ENCODE results near the gene EFNA4. TPM values are rescaled to one million over a fixed set of nuclear protein-coding genes. Genes with fewer than 3 reads are reported as not detected.

The EFNA4 gene
- total RNA-seq, 1 donor from 2014 or later: 10.1 TPM

DNA sequence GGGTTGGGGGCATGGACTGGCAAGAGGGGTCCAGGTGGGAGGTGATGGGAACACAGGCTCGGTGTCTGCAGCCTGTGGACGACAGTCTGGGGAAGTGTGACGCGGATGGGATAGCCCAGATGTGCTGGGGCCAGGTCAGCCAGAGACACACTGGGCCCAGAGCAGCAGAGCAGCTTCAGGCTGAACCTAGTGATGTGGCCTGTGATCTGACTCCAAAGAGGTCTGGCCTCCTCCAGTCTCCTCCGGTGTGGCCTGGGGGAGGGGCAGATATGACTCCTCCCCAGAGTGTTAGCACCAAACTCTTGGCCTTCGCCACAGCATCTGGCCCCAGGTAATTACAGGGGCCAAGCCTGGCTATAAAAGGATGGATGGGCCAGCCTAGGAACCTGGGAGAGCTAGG lies 28.6 kb downstream of the EFNA4 start:
- DNase-seq (ENCODE audit: extremely low spot score, unreplicated experiment): no peak
- Mint-ChIP-seq H3K4me3 (ENCODE audit: unreplicated experiment) (no peak overlapping the region), H3K36me3 (ENCODE audit: unreplicated experiment) (no peaks in the 10 kb centered on the region), H3K4me1 (ENCODE audit: unreplicated experiment) (peaks cover 22% of the 10 kb centered on the region), H3K27me3 (ENCODE audit: unreplicated experiment) (peaks cover 8% of the 10 kb centered on the region), H3K27ac (ENCODE audit: unreplicated experiment) (no peak overlapping the region), H3K9me3 (ENCODE audit: unreplicated experiment) (no peaks in the 10 kb centered on the region)
- TF ChIP-seq, protein P1, sequence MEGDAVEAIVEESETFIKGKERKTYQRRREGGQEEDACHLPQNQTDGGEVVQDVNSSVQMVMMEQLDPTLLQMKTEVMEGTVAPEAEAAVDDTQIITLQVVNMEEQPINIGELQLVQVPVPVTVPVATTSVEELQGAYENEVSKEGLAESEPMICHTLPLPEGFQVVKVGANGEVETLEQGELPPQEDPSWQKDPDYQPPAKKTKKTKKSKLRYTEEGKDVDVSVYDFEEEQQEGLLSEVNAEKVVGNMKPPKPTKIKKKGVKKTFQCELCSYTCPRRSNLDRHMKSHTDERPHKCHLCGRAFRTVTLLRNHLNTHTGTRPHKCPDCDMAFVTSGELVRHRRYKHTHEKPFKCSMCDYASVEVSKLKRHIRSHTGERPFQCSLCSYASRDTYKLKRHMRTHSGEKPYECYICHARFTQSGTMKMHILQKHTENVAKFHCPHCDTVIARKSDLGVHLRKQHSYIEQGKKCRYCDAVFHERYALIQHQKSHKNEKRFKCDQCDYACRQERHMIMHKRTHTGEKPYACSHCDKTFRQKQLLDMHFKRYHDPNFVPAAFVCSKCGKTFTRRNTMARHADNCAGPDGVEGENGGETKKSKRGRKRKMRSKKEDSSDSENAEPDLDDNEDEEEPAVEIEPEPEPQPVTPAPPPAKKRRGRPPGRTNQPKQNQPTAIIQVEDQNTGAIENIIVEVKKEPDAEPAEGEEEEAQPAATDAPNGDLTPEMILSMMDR (IDR thresholded peaks at IDR 0.05): no peak

DNA sequence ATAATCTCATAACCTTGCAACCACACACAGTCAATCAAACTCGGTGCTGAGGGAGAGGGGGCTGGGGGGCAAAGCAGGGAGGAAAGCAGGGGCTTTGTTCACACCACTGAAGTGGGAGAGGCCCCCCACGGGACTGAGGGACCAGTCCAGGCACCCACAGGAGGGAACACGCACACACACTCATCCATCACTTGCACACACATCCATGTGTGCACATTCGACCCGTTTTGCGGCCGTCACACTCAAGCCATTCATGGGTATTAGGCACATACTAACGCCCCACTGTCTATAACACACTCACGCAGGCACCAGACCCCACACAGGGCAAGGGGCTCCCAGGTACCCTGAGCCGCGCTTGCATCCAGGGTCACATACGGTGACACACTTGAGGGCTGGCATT lies 29.1 kb downstream of the EFNA4 start:
- TF ChIP-seq, protein P1 (IDR thresholded peaks at IDR 0.05): no peak
- no peak overlapping the region for H3K4me3 Mint-ChIP-seq (ENCODE audit: unreplicated experiment)
- peaks cover 8% of the 10 kb centered on the region for H3K27me3 Mint-ChIP-seq (ENCODE audit: unreplicated experiment)
- H3K36me3 Mint-ChIP-seq (ENCODE audit: unreplicated experiment): no peaks in the 10 kb centered on the region
- no peak for DNase-seq (ENCODE audit: extremely low spot score, unreplicated experiment)
- H3K4me1 Mint-ChIP-seq (ENCODE audit: unreplicated experiment): peaks cover 22% of the 10 kb centered on the region
- H3K9me3 Mint-ChIP-seq (ENCODE audit: unreplicated experiment): no peaks in the 10 kb centered on the region
- no peak overlapping the region for H3K27ac Mint-ChIP-seq (ENCODE audit: unreplicated experiment)

DNA sequence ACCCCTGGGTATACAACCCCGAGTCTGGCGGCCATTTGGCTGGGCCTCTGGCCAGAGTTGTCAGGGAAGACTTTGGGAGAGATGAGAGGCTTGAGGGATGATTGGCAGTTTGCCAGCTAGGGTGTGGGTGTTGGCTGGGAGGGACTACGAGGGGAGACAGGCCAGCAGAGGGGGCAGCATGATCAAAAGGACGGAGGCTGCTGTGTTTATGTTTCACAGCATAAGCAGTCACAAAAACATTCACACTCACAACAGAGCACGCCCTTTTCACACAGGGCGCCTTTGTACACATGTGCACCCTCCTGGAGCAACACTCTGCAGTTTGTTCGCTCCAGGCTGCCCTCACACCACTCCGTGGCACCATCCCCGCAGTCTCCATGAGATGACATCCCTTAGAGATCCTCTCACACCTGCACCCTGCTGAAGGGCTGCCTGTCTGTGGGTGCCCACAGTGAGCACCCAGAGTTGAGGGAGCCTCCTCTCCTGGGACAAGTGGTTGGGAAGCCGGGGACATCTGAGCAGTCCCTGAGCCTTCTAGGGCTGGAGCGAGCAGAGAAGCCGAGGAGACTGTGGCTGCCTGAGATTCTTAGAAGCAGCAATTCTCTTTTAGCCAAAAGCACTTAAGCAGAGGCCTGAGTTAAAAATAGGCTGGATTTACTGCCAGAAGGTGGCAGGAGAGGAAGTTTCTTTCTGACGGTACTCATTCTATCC lies 30.5 kb downstream of the EFNA4 start:
- no peak for DNase-seq (ENCODE audit: extremely low spot score, unreplicated experiment)
- Mint-ChIP-seq H3K27ac (ENCODE audit: unreplicated experiment) (peak overlapping the region; percentile 63), H3K27me3 (ENCODE audit: unreplicated experiment) (peaks cover 8% of the 10 kb centered on the region), H3K9me3 (ENCODE audit: unreplicated experiment) (no peaks in the 10 kb centered on the region), H3K4me3 (ENCODE audit: unreplicated experiment) (no peak overlapping the region), H3K36me3 (ENCODE audit: unreplicated experiment) (no peaks in the 10 kb centered on the region), H3K4me1 (ENCODE audit: unreplicated experiment) (peaks cover 22% of the 10 kb centered on the region)
- TF ChIP-seq, protein P1 (IDR thresholded peaks at IDR 0.05): peak; percentile 69

DNA sequence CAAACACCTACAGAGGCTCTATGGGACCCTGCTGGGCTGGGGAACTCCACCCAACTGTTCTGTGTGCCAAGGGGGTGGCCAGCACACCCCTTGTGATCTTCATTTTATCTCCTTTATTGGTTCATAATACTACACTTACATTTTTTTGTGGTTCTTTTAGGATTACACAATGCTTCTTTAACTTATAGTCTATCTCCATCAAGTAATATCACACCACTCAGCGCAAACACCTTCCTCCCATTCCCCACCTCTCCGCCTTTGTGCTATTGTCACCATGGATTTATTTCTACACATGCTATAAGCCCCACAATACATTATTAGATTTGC lies 31.0 kb downstream of the EFNA4 start:
- Mint-ChIP-seq H3K4me3 (ENCODE audit: unreplicated experiment) (no peak overlapping the region), H3K27me3 (ENCODE audit: unreplicated experiment) (peaks cover 8% of the 10 kb centered on the region), H3K36me3 (ENCODE audit: unreplicated experiment) (no peaks in the 10 kb centered on the region), H3K9me3 (ENCODE audit: unreplicated experiment) (no peaks in the 10 kb centered on the region), H3K4me1 (ENCODE audit: unreplicated experiment) (peaks cover 22% of the 10 kb centered on the region), H3K27ac (ENCODE audit: unreplicated experiment) (no peak overlapping the region)
- TF ChIP-seq, protein P1 (IDR thresholded peaks at IDR 0.05): no peak
- no peak for DNase-seq (ENCODE audit: extremely low spot score, unreplicated experiment)

DNA sequence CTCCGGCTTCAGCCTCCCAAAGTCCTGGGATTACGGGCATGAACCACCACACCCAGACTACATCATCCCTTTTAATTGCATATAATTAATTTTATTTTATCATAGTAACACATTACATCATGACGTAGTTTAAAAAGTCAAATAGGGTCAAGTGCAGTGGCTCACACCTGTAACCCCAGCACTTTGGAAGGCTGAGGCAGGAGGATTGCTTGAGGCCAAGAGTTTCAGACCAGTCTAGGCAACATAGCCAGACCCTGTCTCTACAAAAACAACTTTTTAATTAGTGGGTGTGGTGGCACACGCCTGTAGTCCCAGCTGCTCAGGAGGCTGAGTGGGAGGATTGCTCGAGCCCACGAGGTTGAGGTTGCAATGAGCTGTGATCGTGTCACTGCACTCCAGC lies 35.8 kb downstream of the EFNA4 start:
- Mint-ChIP-seq H3K27me3 (ENCODE audit: unreplicated experiment) (peaks cover 8% of the 10 kb centered on the region), H3K9me3 (ENCODE audit: unreplicated experiment) (no peaks in the 10 kb centered on the region), H3K4me3 (ENCODE audit: unreplicated experiment) (no peak overlapping the region), H3K27ac (ENCODE audit: unreplicated experiment) (no peak overlapping the region), H3K4me1 (ENCODE audit: unreplicated experiment) (peaks cover 6% of the 10 kb centered on the region), H3K36me3 (ENCODE audit: unreplicated experiment) (no peaks in the 10 kb centered on the region)
- DNase-seq (ENCODE audit: extremely low spot score, unreplicated experiment): no peak
- TF ChIP-seq, protein P1 (IDR thresholded peaks at IDR 0.05): no peak
